Activated CD8-positive, alpha-beta memory T cell treated with anti-CD3 and anti-CD28 coated beads for 24 hours (primary cell): Measurements from ENCODE around the gene SYT12.

Experiments
- DNase-seq: peaks from one replicate; pipeline ENCODE4 v3.0.0-alpha.2; 2020

The SYT12 gene

GRCh38 chr11:67031791-67032561, 9.0 kb downstream of the SYT12 start:
- DNase-seq: no peak

- no peak for DNase-seq
Measured at GRCh38 chr11:67032830-67033551, 10.1 kb downstream of the SYT12 start.

- no peak for DNase-seq
Measured at GRCh38 chr11:67033661-67034166, 10.8 kb downstream of the SYT12 start.

DNA sequence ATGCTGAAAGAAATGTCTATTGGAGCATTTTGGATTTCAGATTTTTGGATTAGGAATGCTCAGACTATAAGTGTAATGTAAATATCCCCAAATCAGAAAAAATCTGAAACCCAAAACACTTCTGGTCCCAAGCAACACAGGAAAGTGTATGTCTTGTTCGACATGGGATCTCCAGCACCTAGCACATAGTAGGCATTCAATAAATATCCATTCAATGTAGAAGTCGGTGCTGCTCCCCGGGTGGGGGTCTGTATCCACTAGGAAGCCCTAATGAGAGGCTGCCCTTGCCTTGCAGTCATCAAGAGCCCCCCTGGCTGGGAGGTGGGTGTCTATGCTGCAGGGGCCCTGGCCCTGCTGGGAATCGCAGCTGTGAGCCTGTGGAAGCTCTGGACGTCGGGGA, 11.4 kb downstream of the SYT12 start:
- DNase-seq: no peak

DNA sequence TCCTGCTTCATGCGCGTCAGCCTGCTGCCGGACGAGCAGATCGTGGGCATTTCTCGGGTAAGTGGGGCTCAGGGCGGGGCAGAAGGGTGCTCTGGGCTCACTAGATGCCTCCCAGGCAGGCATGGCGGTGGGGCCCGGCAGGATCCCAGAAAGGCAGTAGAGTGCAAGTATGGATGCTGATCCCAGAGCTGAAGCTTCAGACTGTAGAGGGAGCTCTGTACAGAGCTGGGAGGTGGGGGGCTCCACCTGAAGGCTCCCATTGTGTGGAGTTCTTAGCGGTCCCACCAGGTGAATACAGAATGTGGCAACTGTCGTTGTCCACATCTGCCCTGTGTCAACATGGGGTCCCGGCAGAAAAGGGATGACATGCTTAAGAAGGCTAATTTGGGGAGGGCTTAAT, 17.2 kb downstream of the SYT12 start:
- no peak for DNase-seq

DNA sequence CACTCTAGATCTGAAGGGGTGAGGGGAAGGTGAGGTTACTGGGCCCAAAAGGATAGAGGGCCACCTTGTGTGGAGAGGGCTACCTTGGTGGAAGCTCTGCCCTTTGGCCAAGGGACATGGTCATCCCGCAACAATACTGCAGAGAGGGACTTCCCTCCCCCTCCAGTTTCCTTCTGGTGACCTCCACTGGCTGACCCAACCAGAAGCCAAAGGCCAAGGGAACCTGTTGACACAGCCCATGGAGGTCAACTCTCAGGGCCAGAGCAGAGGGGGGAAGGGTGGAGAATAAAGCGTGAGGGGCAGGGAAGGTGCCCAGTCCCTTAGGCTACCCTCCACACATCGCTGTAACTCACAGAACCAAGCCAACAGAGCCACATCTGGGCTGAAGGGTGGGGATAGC, 18.7 kb downstream of the SYT12 start:
- no peak for DNase-seq

GRCh38 chr11:67043572-67044349, 20.8 kb downstream of the SYT12 start:
- DNase-seq: no peak

DNA sequence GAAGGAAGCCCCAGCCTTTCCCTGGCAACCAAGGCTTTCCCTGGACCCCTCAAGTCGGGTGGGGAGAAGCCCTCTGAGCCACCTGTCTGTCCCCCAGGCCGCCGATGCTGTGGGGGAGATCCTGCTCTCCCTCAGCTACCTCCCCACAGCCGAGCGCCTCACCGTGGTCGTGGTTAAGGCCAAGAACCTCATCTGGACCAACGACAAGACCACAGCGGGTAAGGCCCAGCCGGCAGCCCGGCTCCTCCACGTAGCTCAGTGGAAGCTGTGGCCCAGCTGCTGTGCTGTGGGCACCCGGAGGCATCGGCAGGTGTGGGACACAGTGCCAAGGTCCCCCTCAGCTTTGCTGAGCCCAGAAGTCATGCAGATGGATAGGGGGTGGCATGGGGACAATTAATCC, 21.6 kb downstream of the SYT12 start:
- DNase-seq: no peak

- no peak for DNase-seq
Measured at GRCh38 chr11:67045314-67045713, 22.4 kb downstream of the SYT12 start.

GRCh38 chr11:67048515-67049130, 25.7 kb downstream of the SYT12 start:
- DNase-seq: no peak

DNA sequence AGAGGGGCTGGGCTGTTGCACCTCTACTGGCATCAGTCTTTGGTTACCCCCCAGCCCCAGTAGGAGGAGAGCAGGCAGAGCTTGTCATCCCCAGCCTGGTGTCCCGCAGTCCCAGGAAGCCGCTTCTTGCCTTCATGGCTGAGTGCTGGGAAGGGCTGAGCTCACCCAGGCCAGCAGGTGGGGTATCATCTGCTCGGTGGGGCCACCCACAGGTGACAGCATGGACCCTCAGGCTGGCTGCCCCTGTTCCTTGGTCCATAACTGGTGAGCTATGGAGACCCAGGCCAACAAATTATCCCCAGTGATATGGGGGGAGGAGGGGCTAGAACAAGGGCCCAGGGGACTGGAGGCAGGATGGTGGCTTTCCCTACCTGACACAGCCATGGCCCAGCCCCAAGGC, 27.2 kb downstream of the SYT12 start:
- no peak for DNase-seq

- DNase-seq: no peak
Measured at GRCh38 chr11:67051180-67051893, 28.4 kb downstream of the SYT12 start.

- DNase-seq: no peak
Measured at GRCh38 chr11:67051945-67052488, 29.1 kb downstream of the SYT12 start.

DNA sequence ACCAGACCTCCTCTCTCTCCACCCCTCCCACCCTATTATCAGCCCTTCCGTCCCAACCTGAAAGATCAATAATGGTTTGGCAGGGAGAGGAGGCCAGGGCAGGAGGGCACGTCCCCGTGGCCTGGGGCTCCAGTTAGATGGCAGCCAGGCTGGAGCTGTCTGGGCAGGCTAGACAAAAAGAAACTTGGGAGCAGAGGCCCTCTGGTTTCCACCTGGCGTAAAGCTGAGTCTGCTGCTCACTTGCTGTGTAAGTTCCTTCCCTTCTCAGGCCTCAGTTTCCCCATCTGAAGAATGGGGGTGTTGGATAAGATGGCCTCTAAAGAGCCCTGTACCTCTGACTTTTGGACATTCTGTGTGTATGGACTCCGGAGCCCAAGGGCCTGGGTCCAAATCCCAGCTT, 30.0 kb downstream of the SYT12 start:
- no peak for DNase-seq

- DNase-seq: peak; percentile 70
Measured at GRCh38 chr11:67053896-67054329, 31.0 kb downstream of the SYT12 start.

DNA sequence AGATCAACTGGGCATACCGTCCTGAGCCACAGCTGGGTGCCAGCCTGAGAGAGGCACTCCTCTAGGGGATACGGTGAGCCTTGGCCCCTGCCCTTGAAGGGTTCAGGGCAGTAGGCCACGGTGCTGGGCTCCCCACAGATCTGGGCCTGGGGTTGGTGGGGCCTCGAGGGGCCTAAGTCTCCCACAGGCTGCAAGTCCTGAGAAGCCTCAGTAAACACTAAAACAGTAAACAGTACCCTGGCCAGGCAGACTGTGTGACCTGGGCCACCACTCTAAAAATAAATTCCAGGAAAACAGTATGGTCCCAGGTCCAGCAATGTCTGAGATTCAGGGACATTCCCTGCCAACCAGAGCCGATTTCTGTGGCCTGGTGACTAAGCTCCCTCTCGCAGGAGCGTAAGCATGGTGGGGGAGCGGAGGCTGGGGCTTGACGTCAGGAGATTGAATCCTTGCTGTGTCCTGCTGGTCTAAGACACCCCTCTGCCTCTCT, 31.5 kb downstream of the SYT12 start:
- no peak for DNase-seq

GRCh38 chr11:67054836-67055523, 32.0 kb downstream of the SYT12 start:
- DNase-seq: no peak

GRCh38 chr11:67055812-67056211, 32.9 kb downstream of the SYT12 start:
- DNase-seq: peak; percentile 60

DNA sequence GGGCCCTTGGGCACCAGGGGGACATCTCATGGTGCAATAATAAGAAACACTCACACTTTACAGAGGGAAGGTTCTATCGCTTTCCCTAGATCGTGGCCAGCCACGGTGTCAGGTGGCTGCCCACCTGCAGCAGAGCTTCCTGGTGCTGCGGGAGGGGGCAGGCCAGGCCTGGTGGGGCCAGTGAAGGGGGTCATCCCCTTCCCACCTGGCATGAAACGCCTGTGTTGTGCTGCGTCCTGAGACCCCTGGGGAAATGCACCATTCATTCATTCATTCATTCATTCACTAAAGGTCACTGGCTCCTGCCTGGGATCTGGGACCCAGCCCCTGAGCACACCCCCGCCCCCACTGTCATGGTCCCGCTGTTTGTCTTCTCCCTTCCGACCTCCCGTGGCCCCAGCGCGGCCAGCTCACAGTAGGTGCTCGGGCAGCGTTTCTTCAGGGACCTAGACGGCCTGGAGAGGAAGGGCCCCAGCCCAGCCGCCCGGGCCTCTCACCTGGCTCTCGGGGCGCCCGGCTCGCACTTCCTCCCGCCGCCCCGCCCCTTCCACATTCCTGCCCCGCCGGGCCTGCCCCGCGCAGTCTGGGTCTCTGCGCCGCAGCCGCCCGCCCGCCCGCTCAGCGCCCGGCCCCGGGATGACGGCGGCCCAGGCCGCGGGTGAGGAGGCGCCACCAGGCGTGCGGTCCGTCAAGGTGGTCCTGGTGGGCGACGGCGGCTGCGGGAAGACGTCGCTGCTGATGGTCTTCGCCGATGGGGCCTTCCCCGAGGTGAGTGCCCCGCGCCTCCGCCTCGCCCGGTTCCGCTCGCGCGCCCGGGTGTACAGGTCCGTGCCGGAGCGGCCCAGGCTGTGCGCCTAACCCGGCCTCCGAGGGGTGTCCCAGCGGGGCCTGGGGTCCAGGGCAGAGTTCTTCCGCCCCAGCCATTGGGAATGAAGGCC, 33.6 kb downstream of the SYT12 start, which contains the start of gene RHOD:
RHOD (plus strand) TSS at position 581 of the 938 bp plus-strand sequence; CDS start at position 637, 56 bp downstream.
- peak; percentile 72 for DNase-seq

- DNase-seq: no peak
Measured at GRCh38 chr11:67057205-67057672, 34.3 kb downstream of the SYT12 start.
